GM21825 (cell line): Measurements from ENCODE around the gene USP12.
"Not testable (repeated sequence)": the region's sequence is repeated elsewhere in the genome, so short reads cannot be mapped to it uniquely, and the experiment has no call there.

ENCODE experiments used
- ATAC-seq: cut with Tn5 transposase; IDR thresholded peaks from one replicate; pipeline ENCODE4 v1.9.1; 2021; ENCODE audit warnings: mild to moderate bottlenecking, moderate library complexity; ENCODE audit not compliant: unreplicated experiment

The USP12 gene

DNA sequence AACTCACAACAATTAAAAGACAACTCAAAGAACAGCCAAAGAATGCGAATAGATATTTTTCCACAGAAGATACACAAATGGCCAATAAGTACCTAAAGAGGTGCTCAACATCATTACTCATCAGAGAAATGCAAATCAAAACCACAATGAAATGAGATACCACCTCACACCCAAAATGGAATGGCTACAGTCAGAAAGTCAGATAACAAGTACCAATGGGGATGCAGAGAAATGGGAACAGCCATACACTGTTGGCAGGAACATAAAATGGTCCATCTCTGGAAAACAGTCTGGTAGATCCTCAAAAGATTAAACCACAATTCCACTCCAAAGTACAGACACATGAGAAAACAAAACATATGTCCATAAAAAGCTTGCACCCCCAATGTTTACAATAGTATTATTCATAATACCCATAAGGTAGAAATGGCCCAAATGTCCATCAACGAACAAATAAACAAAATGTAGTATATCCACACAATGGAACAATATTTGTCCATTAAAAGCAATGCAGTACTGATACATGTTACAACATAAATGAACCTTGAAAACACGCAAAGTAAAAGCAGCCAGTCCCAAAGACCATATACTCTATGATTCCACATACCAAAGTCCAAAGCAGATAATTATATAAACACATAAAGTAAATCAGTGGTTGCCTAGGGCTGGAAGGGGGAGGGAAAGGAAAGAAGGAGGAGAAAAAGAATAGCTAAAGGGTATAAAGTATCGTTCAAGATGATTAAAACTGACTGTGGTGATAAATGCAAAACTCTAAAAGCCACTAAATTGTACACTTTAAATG, 19.6 kb downstream of the USP12 start:
- no peak for ATAC-seq

DNA sequence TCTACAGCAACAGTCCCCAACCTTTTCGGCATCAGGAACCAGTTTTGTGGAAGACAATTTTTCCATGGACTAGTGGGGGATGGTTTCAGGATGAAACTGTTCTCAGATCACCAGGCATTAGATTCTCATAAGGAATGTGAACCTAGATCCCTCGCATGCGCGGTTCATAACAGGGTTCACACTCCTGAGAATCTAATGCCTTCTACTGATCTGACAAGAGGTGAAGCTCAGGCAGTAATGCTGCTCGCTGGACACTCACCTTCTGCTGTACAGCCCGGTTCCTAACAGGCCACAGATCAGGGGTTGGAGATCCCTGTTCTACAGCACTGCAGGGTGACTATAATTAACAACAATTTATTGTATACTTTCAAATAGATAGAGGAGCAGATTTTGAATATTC, 21.9 kb downstream of the USP12 start:
- no peak for ATAC-seq

DNA sequence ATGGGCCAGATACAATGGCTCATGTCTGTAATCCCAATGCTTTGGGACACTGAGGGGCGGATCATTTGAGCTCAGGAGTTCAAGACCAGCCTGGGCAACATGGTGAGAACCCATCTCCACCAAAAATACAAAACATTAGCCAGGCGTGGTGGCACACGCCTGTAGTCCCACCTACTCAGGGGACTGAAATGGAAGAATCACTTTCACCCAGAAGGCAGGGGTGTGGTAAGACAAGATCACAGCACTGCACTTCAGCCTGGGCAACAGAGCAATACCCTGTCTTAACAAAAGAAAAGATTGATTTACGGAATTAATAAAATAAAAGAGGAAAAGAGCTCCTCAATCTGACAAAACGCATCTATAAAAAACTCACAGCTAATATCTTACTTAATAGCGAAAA, 22.7 kb downstream of the USP12 start:
- no peak for ATAC-seq

DNA sequence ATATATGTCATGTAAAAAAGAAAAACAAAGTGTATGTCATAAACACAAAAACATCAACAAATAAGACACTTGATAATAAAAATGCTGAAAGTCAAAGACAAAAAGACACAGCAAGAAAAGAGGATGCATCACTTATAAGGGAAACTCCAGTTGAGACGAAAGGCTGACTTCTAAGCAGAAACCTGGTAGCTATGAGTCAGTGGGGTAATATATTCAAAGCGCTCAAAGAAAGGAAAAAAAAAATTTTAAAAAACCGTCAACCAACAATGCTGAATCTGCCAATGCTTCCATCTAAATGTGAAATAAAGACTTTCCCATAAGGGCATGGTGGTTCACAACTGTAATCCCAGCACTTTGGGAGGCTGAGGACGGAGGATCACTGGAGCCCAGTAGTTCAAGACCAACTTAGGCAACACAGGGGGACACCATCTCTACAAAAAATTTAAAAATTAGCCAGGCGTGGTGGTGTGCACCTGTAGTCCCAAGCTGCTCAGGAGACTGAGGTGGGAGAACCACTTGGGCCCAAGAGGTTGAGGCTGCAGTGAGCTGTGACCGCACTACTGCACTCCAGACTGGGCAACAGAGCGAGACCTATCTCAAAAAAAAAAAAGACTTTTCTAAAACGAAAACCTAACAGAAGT, 24.0 kb downstream of the USP12 start:
- ATAC-seq = peak; percentile 52

DNA sequence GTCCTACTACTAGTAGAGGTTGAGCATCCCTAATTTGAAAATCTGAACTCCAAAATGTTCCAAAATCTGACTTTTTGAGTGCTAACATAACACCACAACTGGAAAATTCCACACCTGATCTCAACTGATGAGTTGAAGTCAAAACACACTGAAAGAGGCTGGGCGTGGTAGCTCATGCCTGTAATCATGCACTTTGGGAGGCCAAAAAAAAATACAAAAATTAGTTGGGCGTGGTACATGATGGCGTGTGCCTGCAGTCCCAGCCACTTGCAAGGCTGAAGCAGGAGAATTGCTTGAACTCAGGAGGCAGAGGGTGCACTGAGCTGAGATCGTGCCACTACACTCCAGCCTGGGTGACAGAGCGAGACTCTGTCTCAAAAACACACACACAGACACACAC, 29.9 kb downstream of the USP12 start:
- no peak for ATAC-seq

DNA sequence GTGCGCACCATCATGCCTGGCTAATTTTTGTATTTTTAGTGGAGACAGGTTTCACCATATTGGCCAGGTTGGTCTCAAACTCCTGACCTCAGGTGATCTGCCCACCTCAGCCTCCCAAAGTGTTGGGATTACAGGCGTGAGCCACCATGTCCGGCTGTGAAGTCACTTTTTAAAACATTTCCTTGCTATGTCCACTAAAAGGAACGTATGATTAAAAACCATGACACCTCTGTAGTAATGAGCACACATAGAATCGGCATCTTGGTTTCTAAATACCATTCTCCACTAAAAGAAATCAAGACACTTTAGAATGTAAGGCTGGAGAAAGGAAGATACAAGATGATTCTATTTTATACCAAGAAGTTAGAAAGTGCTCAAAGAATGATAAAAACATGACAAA, 30.5 kb downstream of the USP12 start:
- ATAC-seq = not testable (repeated sequence)

DNA sequence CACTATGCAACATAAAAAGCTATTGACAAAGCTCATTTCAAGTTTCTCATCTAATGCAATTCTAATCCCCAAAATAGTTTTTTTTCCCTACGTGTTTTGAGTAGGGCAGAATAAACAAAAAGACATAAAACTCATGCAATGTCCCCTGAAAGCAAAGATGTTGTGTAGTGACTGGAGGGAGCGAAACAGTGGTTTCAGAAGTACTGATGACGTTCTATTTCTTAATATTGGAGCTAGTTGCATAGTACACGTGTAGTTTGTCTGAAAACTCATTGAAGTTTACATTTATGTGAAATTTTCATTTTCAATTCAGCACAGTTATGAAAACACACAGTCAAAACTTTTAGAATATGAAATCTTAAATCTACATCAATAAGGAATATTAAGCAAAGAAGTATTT, 31.6 kb downstream of the USP12 start:
- no peak for ATAC-seq

DNA sequence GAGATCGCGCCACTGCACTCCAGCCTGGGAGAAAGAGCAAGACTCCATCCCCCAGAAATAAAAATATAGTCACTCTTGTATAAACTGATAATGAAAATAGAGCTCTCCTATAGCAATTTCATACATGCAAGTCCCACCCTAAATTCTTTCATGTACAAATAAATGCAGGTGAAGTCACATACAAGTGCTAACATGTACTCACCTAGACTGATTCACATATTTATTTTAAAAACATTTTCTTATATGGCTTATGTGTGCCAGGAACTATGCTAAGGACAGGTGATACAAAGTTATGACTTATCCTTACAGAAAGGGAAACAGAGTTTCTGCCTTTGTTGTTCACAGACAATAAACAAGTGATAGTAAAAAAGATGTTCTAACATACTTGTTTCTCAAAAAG, 32.0 kb downstream of the USP12 start:
- no peak for ATAC-seq

DNA sequence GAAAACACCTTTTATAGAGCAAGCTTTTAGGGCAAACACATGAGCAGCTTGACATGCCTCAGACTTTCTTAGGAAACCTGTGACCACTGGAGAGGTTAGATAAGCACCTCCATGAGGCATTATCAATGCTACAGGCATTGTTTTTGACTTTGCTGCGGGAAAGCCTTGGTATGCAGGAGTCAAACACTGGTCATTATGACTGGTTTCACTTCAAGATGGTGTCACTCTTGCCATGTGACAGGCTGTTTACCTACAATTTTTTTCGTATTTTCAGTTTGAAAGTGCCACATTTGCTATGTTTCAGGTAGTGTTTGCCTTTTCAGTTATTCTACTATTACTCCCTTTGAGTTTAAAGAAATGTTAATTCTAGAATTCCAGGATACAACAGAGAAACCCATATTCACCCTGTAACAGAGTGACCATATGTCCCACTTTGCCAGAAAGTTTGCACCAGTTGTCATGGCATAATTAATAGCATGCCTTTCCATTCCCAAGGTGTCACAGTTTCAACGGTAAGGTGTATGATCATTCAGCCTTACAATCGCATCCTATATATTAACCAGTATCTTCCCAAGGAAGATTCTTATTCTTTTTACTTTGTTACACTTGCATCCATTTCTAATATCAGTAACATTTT, 33.0 kb downstream of the USP12 start:
- no peak for ATAC-seq

DNA sequence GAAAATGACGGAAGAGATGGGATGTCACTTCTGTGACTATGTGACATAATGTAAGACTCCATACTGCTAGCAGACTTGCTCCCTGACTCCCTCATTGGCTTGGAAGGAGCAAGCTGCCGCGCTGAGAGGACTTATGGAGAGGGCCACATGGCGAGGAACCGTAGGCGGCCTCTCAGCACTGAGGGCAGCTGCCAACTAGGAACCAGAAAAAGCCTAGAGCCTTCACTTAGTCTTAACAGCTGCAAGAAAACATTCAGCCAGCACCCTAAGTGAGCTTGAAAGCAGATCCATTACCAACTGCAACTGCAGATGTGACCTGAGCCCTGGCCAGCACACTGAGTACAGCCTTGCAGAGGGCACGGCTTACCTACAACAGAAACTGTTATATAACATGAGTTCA, 33.9 kb downstream of the USP12 start:
- ATAC-seq = no peak

DNA sequence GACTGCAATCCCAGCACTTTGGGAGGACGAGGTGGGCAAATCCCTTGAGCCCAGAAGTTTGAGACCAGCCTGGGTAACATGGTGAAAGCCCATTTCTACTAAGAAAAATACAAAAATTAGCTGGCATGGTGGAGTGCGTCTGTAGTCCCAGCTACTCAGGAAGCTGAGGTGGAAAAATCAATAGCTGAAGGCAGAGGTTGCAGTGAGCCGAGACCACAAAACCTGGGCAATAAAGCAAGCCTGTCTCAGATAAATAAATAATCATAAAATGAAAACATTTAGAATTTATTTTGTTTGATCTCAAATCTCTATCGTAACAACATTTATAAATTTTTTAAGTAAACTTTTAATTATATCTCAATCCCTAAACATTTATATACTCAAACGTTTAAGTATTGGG, 36.6 kb downstream of the USP12 start:
- ATAC-seq = no peak

DNA sequence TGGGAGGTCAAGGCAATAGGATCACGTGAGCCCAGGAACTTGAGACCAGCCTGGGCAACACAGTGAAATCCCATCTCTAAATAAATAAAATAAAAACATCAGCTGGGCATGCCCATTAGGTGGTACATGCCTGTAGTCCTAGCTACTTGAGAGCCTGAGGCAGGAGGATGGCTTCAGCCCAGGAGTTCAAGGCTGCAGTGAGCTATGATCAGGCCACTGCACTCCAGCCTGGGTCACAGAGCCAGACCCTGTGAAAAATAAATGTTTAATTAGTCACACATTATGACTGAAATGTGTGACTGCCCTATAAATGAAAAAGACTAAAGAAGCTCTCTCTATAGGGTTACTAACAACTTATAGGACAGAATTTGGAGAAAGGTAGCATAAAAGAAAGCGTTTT, 37.7 kb downstream of the USP12 start:
- no peak for ATAC-seq

DNA sequence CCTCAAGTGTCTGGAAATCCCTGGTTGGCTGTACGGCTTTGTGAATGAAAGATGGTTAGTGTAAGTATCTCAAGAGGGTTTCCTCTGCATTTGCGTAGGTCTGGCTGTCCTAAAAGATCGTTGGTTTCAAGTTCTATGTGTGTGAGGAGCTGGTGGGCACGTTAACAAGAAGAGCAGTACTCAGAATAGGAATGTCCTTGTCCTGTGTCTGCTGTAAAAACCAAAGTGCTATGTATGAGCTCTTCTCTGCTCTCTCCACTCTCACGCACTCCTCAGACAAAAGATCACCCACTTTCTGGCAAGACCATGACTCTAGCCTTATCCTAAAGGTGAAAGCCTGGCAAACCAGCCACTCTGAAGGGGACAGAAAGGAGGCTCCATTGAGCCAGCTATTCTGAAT, 39.1 kb downstream of the USP12 start:
- peak; percentile 39 for ATAC-seq

DNA sequence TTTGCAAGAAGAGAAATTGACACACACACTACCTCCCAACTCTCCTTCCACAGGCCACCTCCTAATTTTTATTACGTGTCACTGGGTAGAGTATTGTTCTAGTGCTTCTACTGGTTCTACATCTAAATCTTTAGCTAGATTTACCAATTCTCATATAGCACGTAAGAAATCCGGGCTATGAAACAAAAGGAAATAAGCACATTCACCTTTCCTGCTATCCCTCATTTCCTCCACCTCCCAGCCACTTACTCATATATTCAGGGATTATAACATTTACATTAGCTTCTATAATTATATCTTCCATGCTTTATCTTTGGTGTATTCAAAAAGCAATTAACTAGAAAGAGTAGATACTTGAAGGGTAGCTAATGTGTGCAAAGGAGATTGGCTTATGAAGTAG, 39.7 kb downstream of the USP12 start:
- no peak for ATAC-seq

DNA sequence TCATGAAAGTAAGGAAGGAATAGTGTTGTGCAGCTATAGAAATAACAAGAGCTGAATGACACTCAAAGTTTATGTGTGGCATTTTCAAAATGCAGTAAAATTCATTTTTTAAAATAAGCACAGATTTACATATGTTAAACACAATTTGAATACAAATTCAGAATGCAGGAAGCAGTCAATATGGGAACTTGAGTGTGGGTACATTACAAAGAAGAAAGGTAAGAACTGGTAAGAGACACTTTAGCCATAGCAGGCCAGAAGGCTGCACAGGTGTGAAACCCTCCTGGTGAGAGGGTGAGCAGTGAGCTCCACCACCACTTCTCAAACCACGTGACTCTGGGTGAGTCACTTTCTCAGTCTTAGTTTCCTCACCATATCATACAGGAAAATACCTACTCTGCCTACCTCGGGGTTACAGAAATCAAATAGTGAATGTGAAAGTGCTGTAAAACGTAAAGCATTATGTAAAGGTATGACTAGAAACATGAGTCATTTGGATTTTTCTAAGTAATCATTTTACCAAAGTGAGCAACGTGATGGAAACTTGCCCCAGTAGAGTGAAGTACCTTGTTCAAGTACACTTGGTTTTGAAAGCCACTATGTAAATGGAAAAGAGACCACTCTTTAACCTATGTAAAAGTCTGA, 40.5 kb downstream of the USP12 start:
- ATAC-seq = peak; percentile 84

DNA sequence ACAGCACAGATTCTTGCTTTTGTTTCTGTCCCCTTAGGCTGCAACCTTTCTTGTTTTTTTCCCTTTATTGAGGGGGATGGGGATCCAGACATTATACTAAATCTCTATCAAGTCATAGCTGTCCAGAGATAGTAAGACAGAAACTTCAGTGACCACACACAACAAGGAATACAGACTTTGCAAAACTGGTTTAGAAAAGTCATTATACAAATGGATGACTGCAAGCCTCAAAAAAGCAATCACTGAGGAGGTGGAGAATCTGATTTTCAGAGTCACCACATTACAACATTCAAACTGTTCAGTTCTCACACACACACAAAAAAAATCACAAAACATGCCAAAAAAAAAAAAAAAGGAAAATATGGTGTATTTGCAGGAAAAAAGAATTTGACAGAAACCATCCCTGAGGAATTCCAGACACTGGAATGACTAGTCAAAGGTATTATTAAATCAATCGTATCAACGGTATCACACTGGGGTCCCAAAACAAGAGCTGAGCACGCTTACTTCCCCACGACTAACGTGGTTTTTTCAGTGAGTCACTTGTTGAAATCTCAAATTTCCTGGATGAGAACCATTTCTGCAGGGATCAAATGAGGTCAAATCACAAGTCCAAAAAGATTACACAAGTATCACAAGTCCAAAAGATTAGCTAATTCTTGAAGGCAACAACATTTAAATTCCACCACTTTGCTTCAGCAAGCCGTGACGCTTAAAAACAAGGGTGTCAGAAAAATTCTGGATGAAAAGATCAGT, 41.2 kb downstream of the USP12 start:
- no peak for ATAC-seq

DNA sequence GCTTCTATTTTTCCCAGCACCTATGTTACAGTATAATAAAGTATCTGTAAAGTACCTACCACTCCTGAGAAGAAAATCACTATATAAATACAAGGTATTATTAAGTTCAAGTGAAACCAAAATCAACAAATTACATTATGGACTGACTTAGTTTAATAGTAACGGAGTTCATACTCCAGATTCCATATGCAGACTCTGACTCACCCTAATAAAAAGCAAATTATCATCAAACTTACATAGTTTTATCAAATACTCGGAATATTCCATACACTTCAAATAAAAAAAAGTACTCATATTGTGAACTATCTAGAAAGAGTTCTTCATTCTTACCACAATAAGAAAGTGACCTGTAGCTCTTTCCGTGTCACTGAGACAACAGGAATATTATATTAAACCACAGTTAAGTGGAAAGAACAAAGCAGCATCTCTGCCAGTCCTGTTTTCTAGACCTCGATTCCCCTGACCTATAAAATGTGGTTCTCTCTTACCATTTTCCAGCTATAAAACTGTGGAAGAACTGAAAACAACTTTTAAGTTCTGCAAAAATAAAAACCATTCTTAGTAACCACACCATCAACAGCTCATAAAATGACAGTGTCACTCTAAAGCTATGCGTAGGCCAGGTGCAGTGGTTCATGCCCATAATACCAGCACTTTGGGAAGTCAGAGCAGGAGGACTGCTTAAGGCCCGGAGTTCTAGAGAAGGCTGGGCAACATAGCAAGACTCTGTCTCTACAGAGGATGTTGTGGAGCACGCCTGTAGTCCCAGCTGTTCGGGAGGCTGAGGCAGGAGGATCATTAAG, 42.6 kb downstream of the USP12 start:
- ATAC-seq = no peak

DNA sequence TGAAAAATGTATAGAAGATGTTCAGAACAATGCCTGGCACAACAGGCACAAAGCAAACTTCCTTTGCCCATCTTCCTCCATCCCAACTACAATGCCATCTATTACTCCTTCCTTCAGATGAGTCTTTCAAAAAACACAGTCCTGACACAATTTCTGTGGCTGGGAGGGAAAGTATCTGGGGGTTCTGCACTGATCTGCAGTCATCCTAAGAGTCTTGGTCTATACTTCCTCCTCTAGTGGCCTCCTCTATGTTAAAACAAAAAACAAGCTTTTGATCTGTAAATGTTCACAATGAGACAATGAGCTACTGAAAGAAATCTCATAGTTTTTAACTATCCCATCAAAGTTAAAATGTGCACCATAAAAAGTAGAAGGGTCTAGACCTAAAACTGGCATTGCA, 44.8 kb downstream of the USP12 start:
- no peak for ATAC-seq

DNA sequence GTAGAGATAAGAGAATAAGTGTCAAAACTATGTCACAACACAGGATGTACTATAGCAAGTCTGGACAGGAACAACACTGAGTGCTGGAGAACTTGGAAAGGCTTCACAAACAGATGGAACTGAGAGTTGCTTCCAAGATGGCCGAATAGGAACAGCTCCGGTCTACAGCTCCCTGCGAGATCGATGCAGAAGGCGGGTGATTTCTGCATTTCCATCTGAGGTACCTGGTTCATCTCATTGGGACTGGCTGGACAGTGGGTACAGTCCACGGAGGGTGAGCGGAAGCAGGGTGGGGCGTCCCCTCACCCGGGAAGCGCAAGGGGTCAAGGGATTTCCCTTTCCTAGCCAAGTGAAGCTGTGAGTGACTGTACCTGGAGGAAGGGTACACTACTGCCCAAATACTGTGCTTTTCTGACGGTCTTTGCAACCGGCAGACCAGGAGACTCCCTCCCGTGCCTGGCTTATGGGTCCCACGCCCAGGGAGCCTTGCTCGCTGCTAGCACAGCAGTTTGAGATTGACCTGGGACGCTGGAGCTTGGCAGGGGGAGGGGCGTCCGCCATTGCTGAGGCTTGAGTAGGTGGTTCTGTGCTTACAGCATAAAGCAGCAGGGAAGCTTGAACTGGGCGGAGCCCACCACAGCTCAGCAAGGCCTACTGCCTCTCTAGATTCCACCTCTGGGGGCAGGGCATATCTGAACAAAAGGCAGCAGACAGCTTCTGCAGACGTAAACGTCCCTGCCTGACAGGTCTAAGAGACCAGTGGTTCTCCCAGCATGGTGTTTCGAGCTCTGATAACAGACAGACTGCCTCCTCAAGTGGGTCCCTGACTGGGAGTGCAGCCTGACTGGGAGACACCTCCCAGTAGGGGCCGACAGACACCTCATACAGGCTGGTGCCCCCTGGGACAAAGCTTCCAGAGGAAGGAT, 46.0 kb downstream of the USP12 start:
- no peak for ATAC-seq
